ENCODE results near the gene IFNL3. TPM values are rescaled to one million over a fixed set of nuclear protein-coding genes. Genes with fewer than 3 reads are reported as not detected.
"Not testable (repeated sequence)": the region's sequence is repeated elsewhere in the genome, so short reads cannot be mapped to it uniquely, and the experiment has no call there.

Gene IFNL3
- total RNA-seq, 1 donor from 2014 or later, result not detected

GRCh38 chr19:39232708-39233107 lies 12.1 kb downstream of the IFNL3 start:
- no peaks in the 10 kb centered on the region for H3K36me3 Mint-ChIP-seq (ENCODE audit: unreplicated experiment)
- H3K9me3 Mint-ChIP-seq (ENCODE audit: unreplicated experiment), result no peaks in the 10 kb centered on the region
- no peak for DNase-seq
- peaks cover 10% of the 10 kb centered on the region for H3K27me3 Mint-ChIP-seq (ENCODE audit: unreplicated experiment)
- H3K27ac Mint-ChIP-seq (ENCODE audit: unreplicated experiment), result no peak overlapping the region
- H3K4me3 Mint-ChIP-seq (ENCODE audit: unreplicated experiment), result no peak overlapping the region
- no peak for TF ChIP-seq CTCF (IDR thresholded peaks at IDR 0.05; ENCODE audit: partially characterized antibody, unreplicated experiment)
- H3K4me1 Mint-ChIP-seq (ENCODE audit: low read depth, unreplicated experiment), result no peaks in the 10 kb centered on the region

- no peak for TF ChIP-seq CTCF (IDR thresholded peaks at IDR 0.05; ENCODE audit: partially characterized antibody, unreplicated experiment)
- peaks cover 11% of the 10 kb centered on the region for H3K27me3 Mint-ChIP-seq (ENCODE audit: unreplicated experiment)
Observed at GRCh38 chr19:39230096-39230764, 14.6 kb downstream of the IFNL3 start.

GRCh38 chr19:39224910-39225309 lies 19.9 kb downstream of the IFNL3 start:
- Mint-ChIP-seq H3K27ac (ENCODE audit: unreplicated experiment) (no peak overlapping the region), H3K27me3 (ENCODE audit: unreplicated experiment) (peaks cover 13% of the 10 kb centered on the region), H3K36me3 (ENCODE audit: unreplicated experiment) (no peaks in the 10 kb centered on the region), H3K4me3 (ENCODE audit: unreplicated experiment) (peak overlapping the region; percentile 2), H3K9me3 (ENCODE audit: unreplicated experiment) (peaks cover 4% of the 10 kb centered on the region), H3K4me1 (ENCODE audit: low read depth, unreplicated experiment) (no peaks in the 10 kb centered on the region)
- DNase-seq, result no peak
- TF ChIP-seq CTCF (IDR thresholded peaks at IDR 0.05; ENCODE audit: partially characterized antibody, unreplicated experiment), result no peak

More at GRCh38 chr19:39230096-39230764, 14.6 kb downstream of the IFNL3 start:
- H3K4me1 Mint-ChIP-seq (ENCODE audit: low read depth, unreplicated experiment), result no peaks in the 10 kb centered on the region
- H3K4me3 Mint-ChIP-seq (ENCODE audit: unreplicated experiment), result no peak overlapping the region
- DNase-seq, result no peak
- H3K9me3 Mint-ChIP-seq (ENCODE audit: unreplicated experiment), result no peaks in the 10 kb centered on the region
- no peak overlapping the region for H3K27ac Mint-ChIP-seq (ENCODE audit: unreplicated experiment)
- H3K36me3 Mint-ChIP-seq (ENCODE audit: unreplicated experiment), result no peaks in the 10 kb centered on the region

- no peak for DNase-seq
- TF ChIP-seq CTCF (IDR thresholded peaks at IDR 0.05; ENCODE audit: partially characterized antibody, unreplicated experiment), result no peak
- peaks cover 4% of the 10 kb centered on the region for H3K9me3 Mint-ChIP-seq (ENCODE audit: unreplicated experiment)
Observed at GRCh38 chr19:39223703-39224279, 21.0 kb downstream of the IFNL3 start.

GRCh38 chr19:39219108-39219507 lies 25.7 kb downstream of the IFNL3 start:
- not testable (repeated sequence) for H3K9me3 Mint-ChIP-seq (ENCODE audit: unreplicated experiment); DNase-seq; H3K27ac Mint-ChIP-seq (ENCODE audit: unreplicated experiment); H3K36me3 Mint-ChIP-seq (ENCODE audit: unreplicated experiment); H3K4me1 Mint-ChIP-seq (ENCODE audit: low read depth, unreplicated experiment); H3K4me3 Mint-ChIP-seq (ENCODE audit: unreplicated experiment)
- peaks cover 13% of the 10 kb centered on the region for H3K27me3 Mint-ChIP-seq (ENCODE audit: unreplicated experiment)

More at GRCh38 chr19:39223703-39224279, 21.0 kb downstream of the IFNL3 start:
- Mint-ChIP-seq H3K36me3 (ENCODE audit: unreplicated experiment) (no peaks in the 10 kb centered on the region), H3K4me3 (ENCODE audit: unreplicated experiment) (no peak overlapping the region), H3K4me1 (ENCODE audit: low read depth, unreplicated experiment) (no peaks in the 10 kb centered on the region), H3K27ac (ENCODE audit: unreplicated experiment) (no peak overlapping the region), H3K27me3 (ENCODE audit: unreplicated experiment) (peaks cover 16% of the 10 kb centered on the region)

Measured in glutamatergic neuron (in vitro differentiated cells).